Colonic mucosa (tissue), 4 donors: Measurements from ENCODE around the gene RPGR. TPM values are rescaled to one million over a fixed set of nuclear protein-coding genes. Genes with fewer than 3 reads are reported as not detected.

ENCODE experiments used
- DNase-seq: peaks from one replicate; pipeline ENCODE4 v3.0.0-alpha.2; 2020
- H3K27ac ChIP-seq: fragments of 200-600 bp; one replicate; pipeline ENCODE4 v1.8.0; 2021
- H3K27me3 ChIP-seq: fragments of 200-600 bp; one replicate; pipeline ENCODE4 v1.8.0; 2021
- H3K36me3 ChIP-seq: fragments of 200-600 bp; one replicate; pipeline ENCODE4 v1.8.0; 2021
- H3K4me1 ChIP-seq: fragments of 200-600 bp; one replicate; pipeline ENCODE4 v1.8.0; 2021; ENCODE audit warnings: mild to moderate bottlenecking
- H3K4me3 ChIP-seq: fragments of 200-600 bp; one replicate; pipeline ENCODE4 v1.8.0; 2021
- H3K9ac ChIP-seq, 2 donors: one replicate each; pipeline ENCODE4 v1.7.0; 2013; ENCODE audit warnings: control low read depth in 2 of 2, low read depth in 2 of 2, low read length in 2 of 2
- H3K9me3 ChIP-seq: fragments of 200-600 bp; one replicate; pipeline ENCODE4 v1.8.0; 2021
- intact Hi-C: fragments of 100-400 bp; cut with DNase I; formaldehyde crosslinking; loops from one replicate; pipeline ENCODE4 v1.14.1; 2022
- total RNA-seq, 2 donors: library from RNA; stranded (reverse); fragmentation: NEBNext Ultra II Directional in 1 of 2; extraction: Animal tissue kit (Norgen Biotek cat#: 25700) in 1 of 2; gene quantifications; one replicate each; pipeline ENCODE4 v1.2.1, GENCODE V29; 2021
- TF ChIP-seq, protein P1 (sequence below): fragments of 200-600 bp; IDR thresholded peaks from one replicate; pipeline ENCODE4 v1.8.0; 2022; ENCODE audit warnings: antibody characterized with exemption, mild to moderate bottlenecking
- donor health status: healthy.
- donor health status: DM: no; HTN: no; CAD: no.
- donor health status: DM: no; HTN: no; CAD: no.

The RPGR gene
- total RNA-seq, 2 donors from 2014 or later = 8.3 to 9.8 TPM

DNA sequence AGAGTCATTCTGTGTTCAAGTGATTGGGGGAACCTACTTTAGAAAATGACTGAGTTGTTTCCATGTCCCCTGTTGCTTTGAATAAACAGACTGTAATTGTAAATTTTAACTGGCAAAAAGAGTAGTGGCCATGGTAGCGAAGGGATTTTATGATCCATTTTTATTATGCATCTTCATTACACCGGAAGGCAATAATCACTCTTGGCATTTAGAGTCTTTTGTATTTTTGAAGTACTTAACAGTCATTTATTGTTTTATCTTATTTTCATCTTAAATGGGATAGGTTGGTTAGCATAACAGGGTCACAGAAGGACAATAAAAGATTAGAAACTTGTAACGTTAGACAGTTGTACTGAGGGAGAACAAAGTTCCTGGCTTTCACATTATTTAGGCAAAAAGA lies 14.1 kb upstream of the RPGR start:
- no peaks in the 10 kb centered on the region for H3K9me3 ChIP-seq
- intact Hi-C loops = no loop called here
- H3K4me3 ChIP-seq = no peak overlapping the region
- no peak overlapping the region for H3K9ac ChIP-seq
- H3K4me1 ChIP-seq = no peaks in the 10 kb centered on the region
- H3K27me3 ChIP-seq = peaks cover 4% of the 10 kb centered on the region
- no peaks in the 10 kb centered on the region for H3K36me3 ChIP-seq
- TF ChIP-seq, protein P1, sequence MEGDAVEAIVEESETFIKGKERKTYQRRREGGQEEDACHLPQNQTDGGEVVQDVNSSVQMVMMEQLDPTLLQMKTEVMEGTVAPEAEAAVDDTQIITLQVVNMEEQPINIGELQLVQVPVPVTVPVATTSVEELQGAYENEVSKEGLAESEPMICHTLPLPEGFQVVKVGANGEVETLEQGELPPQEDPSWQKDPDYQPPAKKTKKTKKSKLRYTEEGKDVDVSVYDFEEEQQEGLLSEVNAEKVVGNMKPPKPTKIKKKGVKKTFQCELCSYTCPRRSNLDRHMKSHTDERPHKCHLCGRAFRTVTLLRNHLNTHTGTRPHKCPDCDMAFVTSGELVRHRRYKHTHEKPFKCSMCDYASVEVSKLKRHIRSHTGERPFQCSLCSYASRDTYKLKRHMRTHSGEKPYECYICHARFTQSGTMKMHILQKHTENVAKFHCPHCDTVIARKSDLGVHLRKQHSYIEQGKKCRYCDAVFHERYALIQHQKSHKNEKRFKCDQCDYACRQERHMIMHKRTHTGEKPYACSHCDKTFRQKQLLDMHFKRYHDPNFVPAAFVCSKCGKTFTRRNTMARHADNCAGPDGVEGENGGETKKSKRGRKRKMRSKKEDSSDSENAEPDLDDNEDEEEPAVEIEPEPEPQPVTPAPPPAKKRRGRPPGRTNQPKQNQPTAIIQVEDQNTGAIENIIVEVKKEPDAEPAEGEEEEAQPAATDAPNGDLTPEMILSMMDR = no peak
- no peak overlapping the region for H3K27ac ChIP-seq
- no peak for DNase-seq

DNA sequence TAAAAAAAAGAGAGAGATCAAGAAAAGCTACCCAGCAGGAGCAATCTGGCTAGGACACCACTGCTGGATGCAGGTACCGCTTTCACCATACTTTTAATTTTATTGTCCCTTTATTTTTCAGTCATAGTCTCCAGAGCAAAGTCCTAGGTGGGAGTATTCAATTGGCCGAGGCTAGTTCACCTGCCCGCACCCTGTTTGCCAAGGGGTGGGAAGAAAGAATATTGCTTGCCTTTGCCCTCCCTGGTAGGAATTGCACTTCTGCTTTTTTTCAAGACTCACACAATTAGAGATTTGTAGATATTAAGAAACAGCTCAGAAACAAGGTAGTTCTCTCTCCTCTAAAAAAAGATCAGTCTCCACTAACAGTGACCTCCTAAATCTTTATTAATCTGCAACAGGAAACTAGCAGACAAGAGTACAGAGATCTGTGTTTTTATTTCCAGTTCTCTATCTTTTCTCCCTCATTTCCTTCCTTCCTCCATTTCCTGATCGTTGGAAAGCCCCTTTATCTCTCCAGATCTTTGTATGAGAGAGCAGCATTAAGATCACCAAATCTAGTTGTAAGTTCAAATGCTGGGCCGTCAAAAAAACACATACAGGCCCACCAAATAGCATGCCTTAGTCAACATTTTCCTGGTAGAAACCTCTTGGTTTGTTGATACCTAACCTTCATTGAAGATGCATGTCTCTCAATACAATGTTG lies 9.4 kb upstream of the RPGR start:
- TF ChIP-seq, protein P1 = no peak
- Histone ChIP-seq H3K9me3 (no peaks in the 10 kb centered on the region), H3K27me3 (peaks cover 4% of the 10 kb centered on the region), H3K27ac (peak overlapping the region; percentile 45), H3K4me1 (no peaks in the 10 kb centered on the region), H3K4me3 (no peak overlapping the region), H3K36me3 (no peaks in the 10 kb centered on the region), H3K9ac (no peak overlapping the region)
- intact Hi-C loops = no loop called here
- peak; percentile 59 for DNase-seq

DNA sequence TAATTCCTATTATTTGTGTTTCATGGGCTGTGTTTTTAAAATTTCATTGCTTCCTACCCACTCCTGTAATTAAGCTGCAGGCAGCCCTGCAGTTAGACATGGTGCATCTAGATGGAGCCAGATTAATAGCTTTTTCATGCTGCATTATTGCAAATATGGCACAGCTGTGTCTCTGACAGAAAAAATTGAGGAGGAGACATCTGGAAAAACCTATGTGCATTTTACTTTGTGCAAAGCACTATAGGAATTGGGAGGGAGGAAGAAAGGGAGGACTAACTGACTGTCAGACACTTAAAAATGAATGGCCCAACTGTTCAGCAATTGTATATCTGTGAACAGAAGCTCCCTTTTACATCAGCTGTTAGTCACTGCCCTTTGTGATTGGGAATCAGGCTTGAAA lies 8.1 kb upstream of the RPGR start:
- no peak overlapping the region for H3K4me3 ChIP-seq
- no peak overlapping the region for H3K27ac ChIP-seq
- intact Hi-C loops = no loop called here

DNA sequence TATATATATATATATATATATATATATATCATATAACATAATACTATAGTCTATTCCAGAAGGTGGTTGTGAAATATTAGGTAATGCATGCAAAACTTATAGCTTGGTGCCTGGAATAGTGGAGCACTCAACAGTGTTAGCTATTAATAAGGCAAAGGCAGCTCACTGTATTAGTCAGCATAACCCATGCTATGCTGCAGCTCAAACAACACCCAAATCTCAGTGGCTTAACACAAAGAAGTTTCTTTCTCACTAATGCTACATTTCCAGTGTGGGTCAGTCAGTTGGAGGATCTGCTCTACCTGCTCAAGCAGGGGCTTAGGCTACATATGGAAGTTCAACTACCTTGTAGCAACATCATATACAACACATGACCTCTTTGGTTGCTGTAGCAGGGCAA lies 5.2 kb upstream of the RPGR start:
- TF ChIP-seq, protein P1 = no peak
- no peaks in the 10 kb centered on the region for H3K36me3 ChIP-seq
- no peaks in the 10 kb centered on the region for H3K9me3 ChIP-seq
- no peak overlapping the region for H3K4me3 ChIP-seq
- intact Hi-C loops = no loop called here
- DNase-seq = no peak
- no peaks in the 10 kb centered on the region for H3K27me3 ChIP-seq
- no peaks in the 10 kb centered on the region for H3K4me1 ChIP-seq
- H3K27ac ChIP-seq = no peak overlapping the region
- H3K9ac ChIP-seq = no peak overlapping the region

More for the DNA sequence above, 8.1 kb upstream of the RPGR start:
- peaks cover 4% of the 10 kb centered on the region for H3K27me3 ChIP-seq
- no peaks in the 10 kb centered on the region for H3K4me1 ChIP-seq
- no peak for DNase-seq
- H3K36me3 ChIP-seq = no peaks in the 10 kb centered on the region
- H3K9ac ChIP-seq = no peak overlapping the region
- no peaks in the 10 kb centered on the region for H3K9me3 ChIP-seq
- TF ChIP-seq, protein P1 = no peak

DNA sequence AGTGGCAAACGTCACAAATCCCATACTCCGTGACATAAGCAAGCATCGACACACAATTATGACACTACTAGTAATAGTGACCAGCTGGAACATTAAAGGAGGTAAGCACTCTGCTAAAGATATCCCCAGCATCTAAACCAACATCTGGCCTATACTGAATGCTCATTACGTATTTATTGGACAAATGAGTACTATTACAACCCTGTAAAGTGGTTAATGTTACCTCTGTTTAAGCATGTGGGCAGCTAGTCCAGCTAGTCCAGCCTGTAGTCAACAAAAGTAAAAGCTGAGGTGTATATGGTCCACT lies 419 bp upstream of the RPGR start:
- H3K4me1 ChIP-seq = no peaks in the 10 kb centered on the region
- no peaks in the 10 kb centered on the region for H3K9me3 ChIP-seq
- TF ChIP-seq, protein P1 = peak; percentile 2
- no peak for DNase-seq
- no peak overlapping the region for H3K27ac ChIP-seq
- H3K36me3 ChIP-seq = no peaks in the 10 kb centered on the region
- H3K27me3 ChIP-seq = no peaks in the 10 kb centered on the region
- peak overlapping the region; percentile 60 for H3K4me3 ChIP-seq
- intact Hi-C loops = no loop called here
- H3K9ac ChIP-seq = peak overlapping the region in 1 of 2 donors; percentile 3
